Measurements from ENCODE around the gene CAPN9. TPM values are rescaled to one million over a fixed set of nuclear protein-coding genes. Genes with fewer than 3 reads are reported as not detected.
"Not testable (repeated sequence)": the region's sequence is repeated elsewhere in the genome, so short reads cannot be mapped to it uniquely, and the experiment has no call there.

The CAPN9 gene
- total RNA-seq, 2 experiments from 2014 or later, result not detected

GRCh38 chr1:230715510-230715909 is 31.7 kb upstream of the CAPN9 start:
- intact Hi-C loops (cut with micrococcal nuclease), result no loop called here
- Mint-ChIP-seq H3K4me1 (ENCODE audit: low read depth) (no peaks in the 10 kb centered on the region), H3K4me3 (no peak overlapping the region), H3K9me3 (peaks cover 5% of the 10 kb centered on the region), H3K36me3 (ENCODE audit: low read depth) (no peaks in the 10 kb centered on the region), H3K27ac (no peak overlapping the region), H3K27me3 (peaks cover 8% of the 10 kb centered on the region)
- CTCF ChIA-PET, result no interaction called here
- no peak for TF ChIP-seq CTCF (IDR thresholded peaks at IDR 0.05)
- DNase-seq (no peak), ATAC-seq (no peak)
- POLR2A ChIA-PET, result no interaction called here

GRCh38 chr1:230716453-230716852 is 30.7 kb upstream of the CAPN9 start:
- intact Hi-C loops (cut with micrococcal nuclease); H3K4me1 Mint-ChIP-seq (ENCODE audit: low read depth); H3K36me3 Mint-ChIP-seq (ENCODE audit: low read depth); H3K4me3 Mint-ChIP-seq; POLR2A ChIA-PET; DNase-seq; H3K27ac Mint-ChIP-seq; H3K9me3 Mint-ChIP-seq; ATAC-seq; CTCF ChIA-PET; H3K27me3 Mint-ChIP-seq: not testable (repeated sequence)

GRCh38 chr1:230717251-230717650 is 29.9 kb upstream of the CAPN9 start:
- ATAC-seq (no peak), DNase-seq (no peak)
- Mint-ChIP-seq H3K4me3 (no peak overlapping the region), H3K36me3 (ENCODE audit: low read depth) (no peaks in the 10 kb centered on the region), H3K4me1 (ENCODE audit: low read depth) (no peaks in the 10 kb centered on the region), H3K27me3 (peaks cover 8% of the 10 kb centered on the region), H3K27ac (no peak overlapping the region), H3K9me3 (peaks cover 5% of the 10 kb centered on the region)
- TF ChIP-seq CTCF (IDR thresholded peaks at IDR 0.05), result no peak
- intact Hi-C loops (cut with micrococcal nuclease), result no loop called here
- POLR2A ChIA-PET, result no interaction called here
- CTCF ChIA-PET, result no interaction called here

GRCh38 chr1:230721849-230722522 is 25.2 kb upstream of the CAPN9 start:
- H3K36me3 Mint-ChIP-seq (ENCODE audit: low read depth); CTCF ChIA-PET; ATAC-seq; H3K4me1 Mint-ChIP-seq (ENCODE audit: low read depth); H3K4me3 Mint-ChIP-seq; intact Hi-C loops (cut with micrococcal nuclease); POLR2A ChIA-PET; DNase-seq; H3K9me3 Mint-ChIP-seq; H3K27me3 Mint-ChIP-seq; H3K27ac Mint-ChIP-seq: not testable (repeated sequence)

- CTCF ChIA-PET, result no interaction called here
- peaks cover 3% of the 10 kb centered on the region for H3K27me3 Mint-ChIP-seq
Observed at GRCh38 chr1:230725256-230726012, 21.8 kb upstream of the CAPN9 start.

More at GRCh38 chr1:230725256-230726012, 21.8 kb upstream of the CAPN9 start:
- POLR2A ChIA-PET, result no interaction called here
- no peaks in the 10 kb centered on the region for H3K4me1 Mint-ChIP-seq (ENCODE audit: low read depth)
- no peak overlapping the region for H3K4me3 Mint-ChIP-seq
- DNase-seq (no peak), ATAC-seq (no peak)
- H3K9me3 Mint-ChIP-seq, result peaks cover 1% of the 10 kb centered on the region
- no peak overlapping the region for H3K27ac Mint-ChIP-seq
- intact Hi-C loops (cut with micrococcal nuclease), result no loop called here
- no peaks in the 10 kb centered on the region for H3K36me3 Mint-ChIP-seq (ENCODE audit: low read depth)
- TF ChIP-seq CTCF (IDR thresholded peaks at IDR 0.05), result no peak

Measured in activated CD8-positive, alpha-beta T cell treated with anti-CD3 and anti-CD28 coated beads for 36 hours (primary cell).